GM21723 (cell line): ENCODE results near the gene SNX19.

ENCODE experiments used
- ATAC-seq: cut with Tn5 transposase; IDR thresholded peaks from one replicate; pipeline ENCODE4 v1.9.1; 2021; ENCODE audit warnings: mild to moderate bottlenecking, moderate library complexity; ENCODE audit not compliant: unreplicated experiment

The SNX19 gene

DNA sequence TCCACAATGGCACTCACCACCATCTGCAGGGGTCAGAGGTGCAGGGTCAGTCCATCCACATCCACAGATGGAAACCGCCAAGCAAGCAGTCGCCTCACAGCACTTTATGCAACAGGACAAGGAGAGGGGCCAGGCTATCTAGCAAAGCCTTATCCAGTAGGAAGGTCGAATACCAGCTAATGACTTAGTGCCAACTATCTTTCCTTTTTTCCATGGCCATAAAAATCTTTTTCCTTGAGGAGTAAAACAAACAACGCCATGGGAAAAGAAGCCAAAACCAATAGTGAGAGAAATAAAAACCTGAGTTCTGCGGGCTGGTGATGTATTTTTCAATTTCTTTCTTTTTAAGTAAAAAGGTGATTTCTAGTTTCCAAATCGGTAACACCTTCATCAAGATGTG lies 8.2 kb downstream of the SNX19 start:
- no peak for ATAC-seq

- ATAC-seq: no peak
These were observed 9.1 kb downstream of the SNX19 start for GRCh38 chr11:130907229-130907628.

- no peak for ATAC-seq
These were observed 9.7 kb downstream of the SNX19 start for GRCh38 chr11:130906616-130907015.

- ATAC-seq: no peak
These were observed 10.8 kb downstream of the SNX19 start for GRCh38 chr11:130905512-130905911.

DNA sequence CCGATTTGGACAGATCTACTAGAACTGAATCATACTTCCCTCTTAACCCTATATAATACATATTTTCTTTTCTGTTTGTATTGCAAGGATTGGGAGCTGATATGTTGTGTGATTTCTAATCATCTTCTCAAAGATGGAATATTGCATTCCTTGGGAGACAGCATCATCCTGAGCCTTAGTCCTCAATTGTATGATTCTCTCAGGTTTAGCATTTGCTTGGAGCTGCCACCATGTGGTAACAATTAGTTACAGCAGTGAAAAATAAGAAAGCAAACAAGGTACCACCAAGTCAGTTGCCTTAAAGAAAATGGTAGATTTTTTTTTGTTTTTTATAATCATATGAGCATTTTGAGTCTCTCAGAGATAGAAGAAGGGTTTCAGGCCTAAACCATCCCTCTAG lies 11.9 kb downstream of the SNX19 start:
- no peak for ATAC-seq

GRCh38 chr11:130902380-130902779 lies 13.9 kb downstream of the SNX19 start:
- no peak for ATAC-seq

GRCh38 chr11:130899106-130899505 lies 17.2 kb downstream of the SNX19 start:
- ATAC-seq: no peak

DNA sequence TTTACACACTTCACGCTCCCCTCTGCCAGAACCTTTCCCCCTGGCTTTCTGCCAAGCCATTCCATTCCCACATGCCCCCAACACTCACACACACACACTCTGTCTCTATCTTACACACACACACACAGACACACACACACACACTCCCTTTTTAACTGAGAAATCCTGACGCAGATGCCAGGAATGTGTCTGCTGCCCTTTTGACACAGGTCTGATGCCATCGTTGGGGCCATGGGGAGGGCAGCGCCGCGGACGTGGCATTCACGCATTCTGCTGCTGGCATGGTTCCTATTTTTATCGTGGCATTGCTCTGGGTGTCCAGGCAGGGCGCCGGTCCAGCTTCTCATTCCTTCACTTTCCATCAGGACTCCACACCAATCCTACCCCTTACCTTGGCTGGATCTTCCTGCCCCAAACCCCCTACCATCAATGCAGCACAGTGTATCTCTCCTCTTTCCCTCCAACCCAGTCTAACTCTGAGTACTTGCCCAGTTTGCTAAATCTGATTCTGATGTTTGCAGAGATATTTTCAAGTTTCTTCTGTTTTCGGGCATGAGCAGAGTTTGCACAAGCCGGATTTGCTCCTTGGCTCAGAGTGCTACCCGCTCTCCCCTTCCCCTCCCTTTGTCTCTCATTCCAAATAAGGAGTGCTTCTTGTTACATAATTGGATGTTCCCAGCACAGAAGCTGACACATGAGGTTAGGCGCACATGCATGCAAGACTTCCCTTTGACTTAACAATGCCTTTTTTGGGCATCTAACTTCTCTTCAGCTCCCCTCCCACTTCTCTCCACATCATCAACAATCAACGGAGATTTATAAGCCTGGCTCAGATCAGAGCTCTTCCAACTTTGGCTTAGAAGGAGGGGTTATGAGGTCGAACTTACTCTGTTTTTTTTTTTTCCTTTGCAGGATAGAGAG lies 18.8 kb downstream of the SNX19 start:
- ATAC-seq: no peak

- peak; percentile 97 for ATAC-seq
These were observed 21.8 kb downstream of the SNX19 start for GRCh38 chr11:130894322-130895025.

DNA sequence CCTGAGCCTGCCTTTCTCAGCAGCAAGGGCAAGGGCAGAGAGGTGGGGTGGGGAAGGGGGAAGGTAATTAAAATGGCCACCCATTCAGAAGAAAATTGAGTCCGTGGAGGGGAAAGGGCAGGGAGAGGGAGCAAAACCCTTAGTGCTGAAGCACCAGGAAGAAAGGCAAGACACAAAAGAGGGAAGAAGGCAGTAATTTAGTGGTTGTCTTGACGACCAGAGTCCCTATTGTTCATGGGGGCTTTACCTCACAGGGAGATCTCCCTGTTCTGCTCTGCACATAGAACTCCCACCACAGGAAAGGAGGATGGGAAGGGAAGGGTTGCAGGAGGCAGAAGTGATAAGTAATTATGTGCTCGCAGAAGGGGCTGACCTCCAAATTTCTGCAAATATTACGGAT lies 23.4 kb downstream of the SNX19 start:
- no peak for ATAC-seq

- no peak for ATAC-seq
These were observed 25.0 kb downstream of the SNX19 start for GRCh38 chr11:130891326-130891725.

DNA sequence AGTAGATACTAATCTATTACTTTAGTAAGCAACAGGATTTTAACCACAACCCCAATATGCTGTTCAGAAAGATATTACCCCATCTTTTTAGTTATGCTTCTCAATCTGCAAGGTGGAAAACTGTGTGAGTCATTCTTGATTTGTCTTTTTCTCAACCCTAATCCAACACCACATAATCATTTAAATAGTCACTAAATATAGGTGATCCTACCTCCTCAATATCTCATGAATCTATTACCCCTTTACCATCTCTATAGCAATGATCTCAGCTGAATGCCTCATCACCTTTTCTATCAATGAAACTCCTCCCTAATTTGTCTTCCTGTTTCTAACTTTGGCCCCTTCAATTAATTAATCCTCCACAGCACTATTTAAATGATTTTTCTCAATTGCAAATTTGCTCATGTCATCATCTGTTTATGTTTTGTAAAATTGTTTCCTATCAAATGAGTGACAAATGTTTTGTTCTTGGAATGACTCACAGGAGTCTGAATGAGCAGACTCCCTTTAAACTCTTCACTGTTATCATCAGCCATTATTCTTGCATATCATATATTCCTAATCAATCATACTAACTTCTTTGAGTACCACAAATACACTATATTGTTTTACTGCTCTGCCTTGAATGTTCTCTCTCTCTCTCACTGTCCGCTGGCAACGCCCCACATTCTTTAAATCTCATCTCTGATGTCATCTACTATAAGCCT lies 26.1 kb downstream of the SNX19 start:
- no peak for ATAC-seq

GRCh38 chr11:130888790-130889189 lies 27.5 kb downstream of the SNX19 start:
- ATAC-seq: no peak

DNA sequence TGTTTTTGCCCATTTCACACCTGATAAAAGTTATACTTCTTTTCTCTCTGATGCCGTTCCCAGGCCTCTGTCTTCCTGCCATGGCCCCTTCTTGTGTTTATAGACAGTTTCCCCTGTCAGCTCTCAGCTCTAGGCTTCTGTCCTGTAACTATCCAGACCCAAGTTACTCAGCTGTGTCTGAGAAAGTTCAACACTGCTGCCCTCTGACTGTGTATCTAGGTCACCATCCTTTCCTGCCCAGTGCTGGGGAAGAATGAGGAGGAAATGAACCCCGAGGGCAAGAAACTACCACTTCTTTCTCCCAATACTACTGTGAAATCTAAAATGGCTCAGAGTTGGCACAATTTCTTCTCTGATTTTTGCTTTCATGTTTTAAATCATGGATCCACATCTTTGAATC lies 29.6 kb downstream of the SNX19 start:
- ATAC-seq: no peak

DNA sequence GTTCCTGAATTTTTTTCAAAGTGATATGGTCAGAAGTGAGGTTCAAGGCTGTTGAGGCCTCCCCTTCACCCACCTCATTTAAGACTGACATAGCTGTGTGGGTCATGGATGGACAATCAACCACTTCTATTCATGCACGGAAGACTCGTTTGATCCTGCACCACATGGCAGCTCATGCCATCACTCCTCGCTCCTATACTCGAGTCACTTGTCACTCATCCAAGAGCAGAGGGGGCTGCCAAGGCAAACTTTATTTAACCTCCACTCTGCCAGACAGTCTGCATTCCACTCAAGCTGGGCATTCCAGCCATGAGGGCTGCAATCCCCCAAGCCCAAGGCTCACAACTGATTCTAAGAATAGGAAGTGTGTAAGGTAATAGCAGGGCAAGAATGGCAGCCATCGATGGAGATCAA lies 34.1 kb downstream of the SNX19 start:
- no peak for ATAC-seq

DNA sequence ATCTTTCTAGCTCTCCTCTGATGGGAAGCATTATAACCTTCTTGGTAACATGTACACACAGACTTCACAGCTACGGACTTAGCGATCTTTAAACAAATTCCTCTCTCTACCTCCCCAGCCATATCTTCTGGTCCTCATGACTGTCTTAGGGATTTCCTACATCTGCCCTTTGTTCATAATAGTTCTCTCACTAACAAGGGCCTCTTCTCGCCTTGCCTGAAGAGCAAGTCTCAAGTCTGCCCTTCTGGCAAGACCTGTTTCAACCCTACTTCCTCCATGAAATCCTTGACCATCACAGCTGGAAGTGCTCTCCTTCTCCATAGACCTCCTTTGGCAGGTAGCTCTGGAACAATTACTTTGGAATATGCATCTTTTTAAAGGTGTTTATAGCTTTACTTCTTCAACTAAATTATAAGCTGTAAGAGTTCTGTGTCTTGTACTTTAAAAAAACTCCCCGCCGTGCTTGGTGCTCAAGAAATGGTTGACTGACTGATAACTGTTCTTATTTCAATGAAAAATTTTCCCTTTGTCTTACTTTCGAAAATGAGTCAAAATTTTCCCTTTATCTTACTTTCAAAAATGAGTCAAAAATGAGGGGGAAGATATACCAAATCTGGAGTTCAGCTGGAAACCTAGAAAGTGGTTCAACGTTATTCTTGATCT lies 34.7 kb downstream of the SNX19 start:
- no peak for ATAC-seq

GRCh38 chr11:130879836-130880235 lies 36.4 kb downstream of the SNX19 start:
- ATAC-seq: no peak

GRCh38 chr11:130876931-130877915 lies 39.1 kb downstream of the SNX19 start:
- no peak for ATAC-seq

GRCh38 chr11:130876100-130876499 lies 40.2 kb downstream of the SNX19 start:
- ATAC-seq: no peak
